HT-29 (cell line): ENCODE measurements around the gene IGFALS. TPM values are rescaled to one million over a fixed set of nuclear protein-coding genes. Genes with fewer than 3 reads are reported as not detected.
A peak's percentile ranks its signal among the peaks of the same experiment; 100 is the strongest.

Experiments
- DNase-seq: peaks from one replicate; pipeline ENCODE4 v3.0.0-alpha.2; 2015; ENCODE audit warnings: low spot score
- total RNA-seq: library from RNA; depleted of rRNA; stranded (reverse); fragments of >200 nt; shearing (Covaris generic); gene quantifications from 2 replicates; pipeline ENCODE4 v1.2.3, GENCODE V29; 2014

Gene IGFALS
- total RNA-seq, 1 experiment from 2014 or later, result 0.08 TPM

GRCh38 chr16:1766231-1766630 lies 27.3 kb downstream of the IGFALS start:
- no peak for DNase-seq

GRCh38 chr16:1765826-1766225 lies 27.7 kb downstream of the IGFALS start:
- no peak for DNase-seq

- DNase-seq, result no peak
Observed at GRCh38 chr16:1764971-1765370, 28.5 kb downstream of the IGFALS start.

DNA sequence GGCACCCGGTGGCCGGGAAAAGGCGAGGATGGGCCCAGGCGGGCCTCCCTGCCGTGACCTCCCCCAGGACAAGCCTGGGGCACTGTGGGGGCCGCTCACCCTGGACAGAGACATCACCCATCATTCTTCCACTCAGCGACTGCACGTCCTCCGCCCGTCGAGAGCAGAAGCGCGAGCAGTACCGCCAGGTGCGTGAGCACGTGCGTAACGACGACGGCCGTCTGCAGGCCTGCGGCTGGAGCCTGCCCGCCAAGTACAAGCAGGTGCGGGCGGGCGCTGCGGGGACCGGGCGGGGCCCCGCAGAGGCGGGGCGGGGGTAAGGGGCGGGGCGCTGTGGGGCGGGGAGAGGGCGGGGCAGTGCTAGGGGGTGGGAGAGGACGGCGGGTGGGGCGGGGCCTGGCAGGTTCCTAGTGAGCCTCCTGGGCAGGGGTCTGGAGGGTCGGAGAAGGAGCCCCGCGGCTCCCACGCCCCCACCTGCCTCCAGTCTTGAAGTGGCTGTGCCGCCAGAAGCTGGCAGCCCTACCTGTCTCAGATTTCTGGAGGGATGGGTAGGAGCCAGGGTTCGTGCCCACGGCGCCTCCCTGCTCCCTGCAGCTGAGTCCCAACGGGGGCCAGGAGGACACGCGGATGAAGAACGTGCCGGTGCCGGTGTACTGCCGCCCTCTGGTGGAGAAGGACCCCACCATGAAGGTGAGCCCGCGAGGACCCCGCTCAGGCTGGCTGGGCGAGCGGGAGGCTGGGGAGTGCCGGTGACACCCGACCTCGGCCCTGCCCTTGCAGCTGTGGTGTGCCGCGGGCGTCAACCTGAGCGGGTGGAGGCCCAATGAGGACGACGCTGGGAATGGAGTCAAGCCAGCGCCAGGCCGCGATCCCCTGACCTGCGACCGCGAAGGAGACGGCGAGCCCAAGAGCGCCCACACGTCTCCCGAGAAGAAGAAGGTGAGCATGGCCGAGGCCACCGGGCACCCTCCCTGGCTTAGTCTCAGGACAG lies 29.7 kb downstream of the IGFALS start:
- no peak for DNase-seq

DNA sequence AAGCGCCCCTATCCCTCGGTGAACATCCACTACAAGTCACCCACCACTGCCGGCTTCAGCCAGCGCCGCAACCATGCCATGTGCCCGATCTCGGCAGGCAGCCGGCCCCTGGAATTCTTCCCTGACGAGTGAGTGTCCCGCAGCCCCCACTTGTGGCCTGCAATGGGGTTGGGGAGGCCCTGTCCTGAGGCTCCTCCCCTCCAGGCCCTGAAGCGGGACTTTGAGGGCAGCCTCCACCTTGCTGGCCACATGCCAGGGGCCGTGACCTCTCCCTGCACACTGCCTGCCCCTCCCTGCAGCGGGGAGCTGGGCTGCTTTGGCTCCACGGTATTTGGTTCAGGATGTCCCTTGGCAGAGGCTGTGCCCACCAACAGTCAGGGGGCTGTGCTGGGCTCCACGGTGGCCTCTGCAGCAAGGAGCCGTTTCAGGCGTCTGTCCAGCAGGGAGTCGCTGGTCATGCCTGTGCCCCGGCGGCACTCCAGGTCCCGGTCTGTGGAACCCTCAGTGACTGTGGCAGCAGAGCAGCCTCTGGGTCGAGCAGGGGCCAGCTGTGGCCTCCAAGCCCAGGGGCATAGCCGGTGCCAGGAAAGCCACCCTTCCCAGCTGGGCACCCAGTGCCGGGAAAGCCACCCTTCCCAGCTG lies 30.5 kb downstream of the IGFALS start:
- DNase-seq, result no peak

DNA sequence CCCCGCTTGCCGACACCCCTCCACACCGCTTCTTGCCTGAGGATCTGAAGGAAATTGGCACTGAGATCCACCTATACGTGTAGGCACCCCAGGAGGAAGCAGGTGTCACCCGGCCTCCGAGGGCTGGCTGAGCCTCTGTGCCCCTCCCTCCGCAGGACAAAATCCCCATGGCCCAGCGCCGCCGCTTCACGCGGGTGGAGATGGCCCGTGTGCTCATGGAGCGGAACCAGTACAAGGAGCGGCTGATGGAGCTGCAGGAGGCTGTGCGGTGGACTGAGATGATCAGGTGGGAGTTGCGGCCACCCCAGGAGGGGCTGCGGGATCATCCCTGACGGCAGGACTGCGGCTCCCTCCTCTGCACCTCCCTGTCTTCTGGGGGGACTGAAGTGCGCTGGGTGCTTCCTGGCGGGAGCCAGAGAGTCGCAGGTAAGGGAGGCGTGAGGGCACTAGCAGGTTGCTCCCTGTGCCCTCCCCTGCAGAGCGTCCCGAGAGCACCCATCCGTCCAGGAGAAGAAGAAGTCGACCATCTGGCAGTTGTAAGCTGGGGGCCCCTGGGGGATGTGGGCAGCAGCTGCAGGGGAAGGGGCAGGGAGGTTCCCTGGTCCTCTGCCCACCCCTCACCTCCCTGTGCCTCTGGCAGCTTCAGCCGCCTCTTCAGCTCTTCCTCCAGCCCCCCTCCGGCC lies 31.2 kb downstream of the IGFALS start:
- no peak for DNase-seq

DNA sequence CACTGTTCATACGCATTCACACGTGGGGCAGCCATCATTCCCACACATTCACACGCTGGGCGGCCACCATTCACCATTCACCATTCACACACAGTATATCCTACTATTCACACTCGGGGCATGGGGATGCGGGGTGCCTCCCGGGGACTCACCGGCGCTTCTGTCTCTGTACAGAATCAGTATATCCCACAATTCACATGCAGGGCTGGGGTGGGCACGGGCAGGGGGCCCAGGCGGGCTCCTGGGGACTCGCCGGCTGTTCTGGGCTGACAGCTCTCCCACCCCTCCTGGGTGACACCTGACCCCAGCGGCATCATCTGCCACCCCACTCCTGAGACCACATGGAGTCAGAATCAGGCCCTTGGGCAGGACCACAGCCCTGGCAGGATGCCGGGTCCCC lies 31.8 kb downstream of the IGFALS start:
- DNase-seq, result no peak

GRCh38 chr16:1760911-1761310 lies 32.6 kb downstream of the IGFALS start:
- no peak for DNase-seq

GRCh38 chr16:1759511-1759910 lies 34.0 kb downstream of the IGFALS start:
- no peak for DNase-seq

DNA sequence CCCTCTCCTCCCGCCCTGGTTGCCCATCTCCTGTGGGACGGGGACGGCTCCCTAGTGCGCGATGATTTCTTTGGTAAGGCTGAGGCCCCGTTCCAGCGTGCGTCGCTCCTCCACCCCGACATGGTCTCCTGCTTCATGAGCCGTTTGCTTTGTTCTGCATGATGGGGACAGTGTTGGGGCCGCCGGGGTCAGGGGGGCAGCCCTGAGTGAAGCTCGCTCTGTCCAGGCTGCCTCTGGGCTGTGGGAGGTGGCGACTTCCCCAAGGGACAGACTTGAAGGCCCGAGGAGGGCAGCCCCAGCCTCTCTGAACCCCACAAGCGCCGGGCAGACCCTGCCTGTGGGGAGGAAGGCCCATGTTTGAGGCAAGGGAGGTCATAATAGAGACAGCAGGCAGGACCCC lies 34.6 kb downstream of the IGFALS start:
- DNase-seq, result no peak

- no peak for DNase-seq
Observed at GRCh38 chr16:1757714-1758461, 35.6 kb downstream of the IGFALS start.

GRCh38 chr16:1754204-1754603 lies 39.3 kb downstream of the IGFALS start:
- DNase-seq, result no peak

DNA sequence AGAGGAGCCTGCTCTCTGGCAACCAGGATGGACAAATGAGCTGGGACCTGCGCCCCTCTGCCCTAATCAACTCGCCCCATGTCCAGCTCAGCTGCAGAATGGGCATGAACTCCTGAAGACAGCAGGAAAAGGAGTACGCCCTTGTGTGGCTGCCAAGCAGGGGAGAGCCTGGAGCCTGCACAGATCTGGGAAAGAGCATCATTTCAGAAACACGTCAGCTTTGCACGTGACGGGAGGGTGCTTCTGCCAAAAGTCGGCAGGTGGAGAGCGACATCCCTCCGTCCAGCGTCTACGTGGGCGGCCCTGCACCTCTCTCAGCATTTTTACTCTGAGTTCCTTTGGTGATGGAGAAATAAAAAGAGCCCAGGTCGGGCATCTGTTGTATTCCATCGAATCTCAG lies 40.7 kb downstream of the IGFALS start:
- DNase-seq, result no peak

DNA sequence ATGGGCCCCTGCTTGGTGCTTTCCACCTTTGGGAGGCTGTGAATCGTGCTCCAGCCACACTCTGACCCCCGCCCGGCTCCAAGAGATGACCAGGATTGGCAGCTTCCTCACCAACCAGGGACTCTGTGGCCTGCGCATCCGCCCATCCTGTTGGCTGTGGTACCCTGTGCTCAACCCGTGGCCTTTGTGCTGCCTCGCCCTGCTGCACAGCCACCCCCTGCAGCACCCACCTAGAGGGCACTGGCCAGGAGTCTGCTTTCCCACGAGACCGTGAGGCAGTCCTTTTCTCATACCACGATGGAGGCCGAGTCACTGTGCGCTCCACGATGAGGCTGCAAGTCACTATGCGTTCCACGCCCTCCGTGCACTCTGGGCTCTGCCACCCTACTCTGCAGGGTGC lies 41.6 kb downstream of the IGFALS start:
- no peak for DNase-seq

- no peak for DNase-seq
Observed at GRCh38 chr16:1749152-1750117, 44.1 kb downstream of the IGFALS start.

GRCh38 chr16:1747934-1748333 lies 45.6 kb downstream of the IGFALS start:
- no peak for DNase-seq

DNA sequence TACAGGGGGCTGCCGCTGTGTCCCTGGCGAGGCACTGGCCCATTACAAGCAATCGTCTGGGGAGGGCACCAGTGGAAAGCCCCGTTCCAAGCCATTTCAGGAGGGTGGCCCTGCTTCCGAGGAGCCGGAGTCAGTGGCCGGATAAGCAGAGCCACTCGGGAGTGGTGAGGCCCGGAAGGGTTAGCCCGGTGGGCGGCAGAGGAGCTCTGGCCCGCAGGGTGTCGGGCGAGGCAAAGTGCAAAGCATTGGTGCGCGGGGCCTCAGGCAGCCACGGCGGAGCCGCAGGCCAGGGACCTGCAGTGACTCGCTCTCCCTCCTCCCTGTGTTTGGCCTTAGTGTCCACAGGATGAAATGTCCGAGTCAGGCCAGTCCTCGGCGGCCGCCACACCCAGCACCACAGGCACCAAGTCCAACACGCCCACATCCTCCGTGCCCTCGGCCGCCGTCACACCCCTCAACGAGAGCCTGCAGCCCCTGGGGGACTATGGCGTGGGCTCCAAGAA lies 46.8 kb downstream of the IGFALS start:
- no peak for DNase-seq

DNA sequence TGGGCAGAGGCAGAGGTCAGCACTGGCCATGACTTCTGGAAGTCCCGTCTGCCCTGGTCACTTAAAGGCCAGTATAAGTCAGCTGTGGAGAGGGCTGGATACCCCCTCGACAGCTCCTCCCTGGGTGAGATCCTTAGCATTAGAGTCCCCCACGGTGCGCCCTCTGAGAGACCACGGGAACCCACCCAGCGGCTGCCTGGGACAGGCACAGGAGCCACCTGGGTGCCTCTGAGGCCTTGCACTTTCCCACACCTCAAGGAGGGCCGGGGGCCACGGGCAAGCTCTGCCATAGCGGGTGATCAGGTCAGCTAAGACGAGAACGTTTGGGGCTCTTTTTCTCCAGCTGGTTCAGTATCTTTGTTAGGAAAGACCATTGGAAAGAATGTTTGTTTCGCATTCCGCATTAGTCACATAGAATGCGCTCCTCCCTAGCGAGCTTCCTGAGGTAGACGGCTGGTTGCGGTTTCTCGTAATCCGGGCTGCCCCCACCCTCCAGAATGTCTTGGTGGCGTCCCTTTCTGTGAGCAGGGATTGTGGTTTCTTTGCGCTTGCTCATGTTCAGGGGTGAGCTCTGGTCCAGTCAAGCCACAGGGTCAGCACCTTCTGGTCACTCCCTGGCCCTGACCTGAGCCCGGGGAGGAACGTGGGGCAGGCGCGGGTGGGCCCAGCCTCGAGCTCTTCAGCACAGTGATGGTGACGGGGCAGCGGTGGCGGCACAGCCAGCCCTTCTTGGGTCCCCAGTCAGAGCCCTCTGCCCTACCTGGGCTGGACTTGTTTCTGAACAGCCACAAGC lies 47.4 kb downstream of the IGFALS start:
- DNase-seq, result peak; percentile 65

DNA sequence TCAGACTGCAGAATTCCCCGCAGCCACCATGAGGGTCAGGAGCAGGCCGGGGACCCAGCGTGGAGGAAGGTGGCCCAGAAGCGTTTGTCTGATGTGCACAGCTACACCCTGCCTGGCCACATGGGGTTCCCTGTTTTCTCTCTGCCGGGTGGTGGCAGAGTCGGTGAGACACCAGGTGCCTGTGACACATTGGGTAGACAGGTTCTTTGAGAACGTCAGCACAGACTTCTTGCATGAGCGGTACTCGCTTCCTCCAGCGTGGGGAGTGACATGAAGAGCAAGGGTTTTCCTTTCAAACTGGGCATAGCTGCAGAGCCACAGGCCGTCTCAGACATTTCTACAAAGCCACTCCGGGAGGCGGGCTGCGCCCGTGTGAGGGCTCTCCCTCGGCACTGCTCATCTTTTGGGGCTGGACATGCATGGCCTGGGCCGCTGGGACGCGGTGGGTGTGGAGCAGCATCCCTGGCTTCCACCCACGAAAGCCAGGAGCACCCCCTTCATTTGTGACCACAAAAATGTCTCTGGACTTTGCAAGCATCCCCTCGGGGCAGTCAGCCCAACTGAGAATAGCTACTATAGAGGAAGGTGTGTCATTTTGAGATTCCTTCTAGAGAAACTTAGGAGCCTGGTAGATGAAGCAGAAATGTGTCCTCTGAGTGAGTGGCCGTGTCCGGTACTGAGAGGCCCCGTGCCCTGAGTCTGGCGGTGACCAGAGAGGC lies 48.2 kb downstream of the IGFALS start:
- no peak for DNase-seq
